Stimulated activated CD4-positive, alpha-beta T cell treated with anti-CD3 and anti-CD28 coated beads, TNF-alpha, amount 100 ng/mL, for 48 hours (primary cell): ENCODE measurements around the gene COMMD9.
"Not testable (repeated sequence)": the region's sequence is repeated elsewhere in the genome, so short reads cannot be mapped to it uniquely, and the experiment has no call there.

Experiments used
- DNase-seq, 3 donors: peaks; one replicate each; pipeline ENCODE4 v3.0.0-alpha.2; 2020; ENCODE audit warnings: low read depth in 3 of 3

The COMMD9 gene

DNA sequence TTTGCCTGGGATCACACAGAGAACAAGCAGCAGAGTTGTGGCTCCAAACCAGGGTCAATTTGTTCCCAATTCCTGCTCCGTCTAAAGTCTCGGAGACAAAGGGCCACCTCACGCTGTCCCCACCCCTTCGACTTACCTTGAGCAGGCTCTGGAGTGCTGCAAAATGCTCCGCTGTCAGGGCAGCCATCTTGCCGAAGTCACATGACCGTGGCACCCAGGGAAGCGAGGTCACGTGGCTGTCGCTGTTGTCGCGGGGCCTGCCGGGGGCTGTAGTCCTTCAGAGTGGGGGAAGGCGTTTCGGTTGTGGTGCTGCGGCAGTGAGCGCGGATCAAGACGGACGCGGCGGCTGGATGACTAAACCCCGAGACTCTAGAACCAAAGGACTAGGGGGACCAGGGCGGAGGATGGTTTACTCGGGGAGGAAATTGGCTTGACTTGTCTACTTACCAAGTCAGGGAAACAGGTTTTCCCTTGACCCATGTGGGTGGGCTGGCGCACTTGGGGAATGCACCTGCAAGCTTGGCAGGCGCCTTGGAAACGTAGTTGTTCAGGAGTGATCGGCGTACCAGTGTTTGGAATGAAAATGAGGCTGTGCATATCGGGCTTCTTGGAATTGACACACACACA is at the start of gene COMMD9:
Gene COMMD9, minus strand, starts transcription at position 199 of the 627 bp plus-strand sequence. Its CDS starts 12 bp downstream, at position 187.
- peak; percentile 91 to 93 (median 92) for DNase-seq

DNA sequence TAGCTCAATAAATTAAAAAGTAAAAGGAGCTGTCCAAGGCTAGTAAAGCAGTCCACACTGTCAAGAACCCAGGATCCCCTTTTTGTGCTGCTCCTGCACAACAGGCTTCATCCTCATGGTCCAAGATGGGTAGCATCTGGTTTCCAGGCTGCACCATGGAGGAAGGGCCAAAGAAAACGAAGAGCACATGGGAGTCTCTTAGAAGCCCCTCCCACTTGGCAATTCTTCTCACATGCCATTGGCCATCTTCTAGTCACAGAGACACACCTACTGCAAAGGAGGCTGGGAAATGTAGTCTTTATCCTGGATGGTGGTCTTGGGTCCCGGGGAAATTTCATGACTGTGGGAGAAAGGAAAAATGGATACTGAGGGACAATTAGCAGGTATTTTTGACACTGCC is 44.7 kb upstream of the COMMD9 start:
- no peak for DNase-seq

DNA sequence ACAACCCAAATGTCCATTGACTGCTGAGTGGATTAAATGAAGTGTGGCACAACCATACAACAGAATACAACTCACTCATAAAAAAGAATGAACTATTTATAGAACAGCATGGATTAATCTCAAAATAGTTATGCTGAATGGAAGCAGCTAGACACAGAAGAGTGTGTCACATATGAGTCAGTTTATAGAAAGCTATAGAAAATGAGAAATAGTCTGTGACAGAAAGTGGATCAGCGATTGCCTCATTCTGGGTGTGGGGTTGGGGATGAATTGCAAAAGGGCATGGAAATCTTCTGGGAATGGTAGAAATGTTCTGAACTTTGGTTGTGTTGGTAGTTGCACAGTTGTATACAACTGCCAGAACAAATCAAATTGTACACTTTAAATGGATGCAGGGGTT is 44.2 kb upstream of the COMMD9 start:
- no peak for DNase-seq

DNA sequence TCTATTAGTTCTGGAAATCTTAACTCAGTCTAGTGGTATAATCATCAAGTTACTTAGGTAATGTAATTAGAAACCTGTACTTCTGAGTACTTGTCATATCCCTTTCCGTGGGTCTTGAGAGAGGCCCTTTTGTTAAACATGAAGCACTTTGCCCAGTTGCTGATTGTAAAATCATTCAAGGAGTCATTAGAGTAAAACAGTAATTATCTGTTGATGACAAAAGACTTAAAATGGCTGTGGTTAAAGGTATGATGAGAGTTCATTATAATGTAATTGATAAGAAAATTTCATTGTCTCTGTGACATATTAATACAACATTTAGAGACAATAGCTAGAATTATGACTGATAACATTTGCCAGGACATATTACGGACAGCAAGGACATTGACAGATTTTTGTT is 41.2 kb upstream of the COMMD9 start:
- no peak for DNase-seq

DNA sequence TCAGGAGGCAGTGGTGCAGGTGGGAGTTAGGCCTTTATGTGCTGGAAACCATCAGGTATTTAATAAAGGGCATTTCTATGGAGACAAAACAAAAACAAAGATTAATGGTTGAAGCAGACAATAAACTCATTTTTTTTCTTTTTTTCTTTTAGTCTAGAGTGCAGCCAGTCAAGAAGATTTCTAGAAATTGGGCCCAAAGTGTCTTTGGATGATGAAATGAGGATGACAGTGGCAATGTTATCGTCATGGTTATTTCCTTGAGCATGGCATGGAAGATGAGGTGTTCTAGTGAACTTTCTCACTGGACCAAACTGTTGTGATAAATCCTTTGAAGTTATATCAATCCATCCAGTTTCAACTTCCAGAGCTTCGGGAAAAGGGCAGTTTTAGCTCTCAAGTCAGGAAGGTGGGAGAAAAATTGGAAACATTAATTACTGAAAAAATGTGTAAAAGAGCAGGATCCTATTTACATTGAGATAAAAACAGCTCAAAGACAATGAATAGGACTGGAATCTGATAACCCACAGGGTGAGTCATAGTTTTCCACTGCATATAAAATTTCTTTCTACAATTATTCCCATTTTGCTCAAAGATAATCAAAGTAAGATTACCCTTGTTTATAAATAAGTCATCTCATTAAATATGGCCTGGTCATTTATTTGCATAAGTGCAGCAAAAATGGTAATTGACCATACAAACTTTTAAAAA is 39.9 kb upstream of the COMMD9 start:
- DNase-seq = no peak

DNA sequence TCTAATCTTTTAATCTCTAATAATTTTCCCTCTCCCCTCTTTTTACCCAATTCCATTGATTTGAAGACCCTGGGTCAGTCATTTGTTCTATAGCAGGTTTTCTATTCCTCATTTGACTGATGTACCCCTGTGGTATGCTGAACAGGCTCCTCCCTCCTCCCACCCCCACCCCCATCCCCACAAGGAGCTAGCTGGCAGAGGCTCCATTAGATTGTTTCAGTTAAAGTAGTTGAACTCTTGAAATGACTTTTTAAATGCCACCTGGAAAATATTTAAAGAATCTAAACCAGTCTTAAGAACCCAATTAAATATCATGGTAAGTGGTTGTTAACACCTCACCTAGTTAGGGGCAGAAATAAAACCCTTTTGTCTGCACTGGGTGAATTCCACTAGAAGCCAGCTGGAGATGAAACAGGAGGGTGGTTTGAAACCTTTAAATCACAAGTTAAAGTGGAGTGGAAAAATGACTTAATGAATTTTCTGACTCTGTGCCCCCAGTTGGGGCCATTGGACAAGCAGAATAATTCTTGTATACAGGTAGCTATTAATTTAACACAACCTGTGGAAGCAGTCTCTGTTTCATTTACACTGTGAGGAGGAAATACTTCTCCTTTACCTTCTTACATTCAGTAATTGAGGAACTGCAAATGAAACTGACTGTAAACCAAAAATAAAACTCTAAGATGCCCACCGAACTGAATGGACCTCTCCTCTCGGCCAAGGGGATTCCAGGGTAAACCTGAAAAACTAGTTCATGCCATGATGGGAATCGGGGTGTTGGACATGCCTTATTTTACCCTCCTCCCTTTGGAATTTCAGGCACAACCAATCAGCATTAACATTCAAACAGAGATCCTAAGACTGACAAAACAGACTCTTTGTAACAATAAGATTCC is 37.5 kb upstream of the COMMD9 start:
- no peak for DNase-seq

DNA sequence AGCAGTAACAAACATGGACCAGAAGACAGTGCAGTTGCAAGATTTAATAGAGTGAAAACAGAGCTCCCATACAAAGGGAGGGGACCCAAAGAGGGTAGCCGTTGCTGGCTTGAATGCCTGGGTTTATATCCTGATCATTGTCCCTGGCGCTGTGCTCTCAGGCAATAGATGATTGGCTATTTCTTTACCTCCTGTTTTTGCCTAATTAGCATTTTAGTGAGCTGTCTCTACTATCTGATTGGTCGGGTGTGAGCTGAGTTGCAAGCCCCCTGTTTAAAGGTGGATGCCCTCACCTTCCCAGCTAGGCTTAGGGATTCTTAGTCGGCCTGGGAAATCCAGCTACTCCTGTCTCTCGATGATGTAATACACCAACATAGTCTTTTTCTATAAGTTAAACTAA is 36.2 kb upstream of the COMMD9 start:
- DNase-seq = not testable (repeated sequence)

DNA sequence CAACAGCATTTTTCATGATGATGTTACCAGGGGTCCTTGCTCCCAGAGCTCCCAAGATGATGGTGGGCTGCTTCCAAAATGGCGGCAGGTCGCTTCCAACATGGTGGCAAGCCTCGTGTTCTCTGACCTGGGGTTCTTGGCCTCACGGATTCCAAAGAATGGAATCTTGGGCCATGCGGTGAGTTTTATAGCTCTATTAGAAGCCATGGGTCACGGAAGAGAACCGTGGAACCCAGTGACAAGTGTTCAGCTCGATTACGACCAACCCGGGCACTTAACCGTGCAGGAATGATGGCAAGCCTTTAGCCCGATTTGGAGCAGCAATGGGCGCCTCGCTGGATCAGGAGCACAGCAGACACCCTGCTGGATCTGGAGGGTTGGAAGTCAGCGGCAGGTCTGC is 35.7 kb upstream of the COMMD9 start:
- not testable (repeated sequence) for DNase-seq

DNA sequence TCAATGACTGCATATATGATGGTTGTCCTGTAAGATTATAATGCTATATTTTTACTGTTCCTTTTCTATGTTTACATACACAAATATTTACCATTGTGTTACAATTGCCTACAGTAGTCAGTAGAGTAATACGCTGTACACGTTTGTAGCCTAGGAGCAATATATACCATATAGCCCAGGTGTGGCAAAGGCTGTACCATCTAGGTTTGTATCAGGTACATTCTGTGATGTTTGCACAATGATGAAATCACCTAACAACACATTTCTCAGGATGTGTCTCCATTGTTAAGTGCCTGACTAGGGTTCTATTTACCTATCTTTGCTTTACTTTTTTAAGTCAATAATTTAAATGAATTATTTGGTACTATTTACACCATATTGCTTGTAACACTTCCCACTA is 28.8 kb upstream of the COMMD9 start:
- DNase-seq = no peak

DNA sequence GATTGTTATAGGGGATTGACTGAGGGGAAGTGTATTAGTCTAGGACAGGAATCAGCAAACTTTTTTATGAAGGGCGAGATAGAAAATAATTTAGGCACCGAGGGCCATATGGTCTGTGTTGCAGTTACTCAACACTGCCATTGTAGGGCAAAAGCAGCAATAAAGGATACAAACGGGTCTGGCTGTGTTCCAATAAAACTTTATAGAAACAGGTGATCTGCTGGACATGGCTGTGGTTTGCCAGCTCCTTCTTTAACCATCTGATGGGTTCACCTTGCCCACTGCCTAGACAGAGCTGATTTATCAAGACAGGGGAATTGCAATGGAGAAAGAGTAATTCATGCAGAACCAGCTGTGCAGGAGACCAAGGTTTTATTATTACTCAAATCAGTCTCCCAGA is 26.8 kb upstream of the COMMD9 start:
- no peak for DNase-seq

DNA sequence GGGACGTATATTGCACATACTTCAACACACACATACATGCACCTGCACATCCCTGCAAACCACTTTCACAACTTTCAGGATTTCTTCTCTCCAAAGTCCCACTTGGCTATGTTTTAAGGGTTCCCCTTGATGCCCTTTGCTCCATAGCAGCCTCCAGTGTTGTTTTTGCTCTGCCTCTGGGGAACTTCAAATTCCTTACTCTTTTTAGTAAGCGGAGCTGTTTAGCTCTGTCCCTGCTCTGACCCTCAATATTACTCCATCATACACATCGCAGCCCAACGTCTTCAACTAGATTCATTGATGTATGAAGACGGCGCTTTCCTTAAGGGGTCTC is 25.2 kb upstream of the COMMD9 start:
- no peak for DNase-seq

DNA sequence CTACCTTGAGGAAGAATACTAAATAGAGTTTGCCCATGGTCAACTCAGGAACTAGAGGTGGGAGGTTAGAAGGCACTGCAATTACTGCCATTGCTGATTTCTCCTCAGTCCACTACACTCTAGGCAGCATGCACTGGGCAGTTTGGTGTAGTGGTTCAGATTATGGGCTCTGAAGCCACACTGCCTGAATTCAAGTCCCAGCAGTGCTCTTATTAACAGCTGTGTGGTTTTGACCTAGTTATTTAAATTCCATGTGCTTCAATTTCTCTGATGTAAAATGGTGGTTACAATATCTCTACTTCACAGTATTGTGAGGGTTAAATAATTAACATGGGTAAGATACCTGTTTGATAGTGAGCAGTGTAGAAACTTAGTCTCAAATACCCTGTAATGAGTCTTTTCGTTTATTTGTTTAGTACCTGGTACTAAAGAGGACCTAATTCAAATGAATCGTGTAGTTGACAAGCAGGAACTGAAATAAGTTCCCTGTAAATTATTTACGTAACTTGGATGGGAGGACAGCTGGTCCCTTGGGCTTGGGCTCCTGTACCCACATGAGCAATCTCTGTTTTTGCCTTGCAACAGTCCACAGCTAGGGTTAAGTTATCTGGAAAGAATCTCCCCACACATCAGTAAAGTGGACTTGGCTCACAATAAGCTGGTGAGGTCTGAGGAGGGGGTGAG is 24.7 kb upstream of the COMMD9 start:
- no peak for DNase-seq

DNA sequence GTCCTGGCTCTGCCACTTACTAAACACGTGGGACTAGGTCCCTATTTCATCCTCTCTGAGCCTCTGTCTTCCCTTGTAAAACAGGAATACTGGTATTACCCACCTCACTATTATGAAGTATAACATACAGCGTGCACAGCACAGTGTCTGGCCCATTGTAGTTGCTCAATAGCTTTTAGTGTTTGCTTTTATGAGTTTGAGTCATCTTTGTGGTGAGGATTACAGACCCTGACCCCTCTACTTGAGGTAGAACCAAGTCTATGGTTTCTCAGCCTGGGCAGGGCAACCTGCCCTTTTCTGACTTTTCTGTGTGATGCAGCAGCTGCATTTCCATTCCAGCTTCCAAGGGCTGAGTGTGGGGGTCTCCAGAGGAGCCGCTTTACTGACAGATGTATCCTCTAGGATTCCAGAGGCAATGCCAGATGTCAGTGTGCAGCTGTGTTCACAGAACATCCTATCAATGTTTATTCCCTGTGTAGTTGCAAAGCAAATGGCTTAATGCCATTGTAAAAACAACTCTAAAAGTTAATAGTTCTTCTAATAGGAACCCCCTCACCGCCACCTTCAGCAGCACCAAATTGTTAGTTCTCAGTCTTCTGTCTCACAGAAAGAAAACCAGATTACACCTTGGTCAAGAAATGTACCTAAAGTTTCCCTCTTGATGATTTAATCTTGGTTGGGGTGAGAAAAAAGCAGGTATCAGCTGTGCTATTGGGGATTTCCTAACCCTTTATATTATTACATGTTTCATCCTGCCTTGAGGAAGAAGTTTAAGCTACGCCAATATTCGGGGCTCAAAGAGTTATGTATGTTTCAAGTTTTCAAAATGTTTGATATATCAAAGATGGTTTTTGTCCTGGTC is 23.6 kb upstream of the COMMD9 start:
- DNase-seq = no peak

DNA sequence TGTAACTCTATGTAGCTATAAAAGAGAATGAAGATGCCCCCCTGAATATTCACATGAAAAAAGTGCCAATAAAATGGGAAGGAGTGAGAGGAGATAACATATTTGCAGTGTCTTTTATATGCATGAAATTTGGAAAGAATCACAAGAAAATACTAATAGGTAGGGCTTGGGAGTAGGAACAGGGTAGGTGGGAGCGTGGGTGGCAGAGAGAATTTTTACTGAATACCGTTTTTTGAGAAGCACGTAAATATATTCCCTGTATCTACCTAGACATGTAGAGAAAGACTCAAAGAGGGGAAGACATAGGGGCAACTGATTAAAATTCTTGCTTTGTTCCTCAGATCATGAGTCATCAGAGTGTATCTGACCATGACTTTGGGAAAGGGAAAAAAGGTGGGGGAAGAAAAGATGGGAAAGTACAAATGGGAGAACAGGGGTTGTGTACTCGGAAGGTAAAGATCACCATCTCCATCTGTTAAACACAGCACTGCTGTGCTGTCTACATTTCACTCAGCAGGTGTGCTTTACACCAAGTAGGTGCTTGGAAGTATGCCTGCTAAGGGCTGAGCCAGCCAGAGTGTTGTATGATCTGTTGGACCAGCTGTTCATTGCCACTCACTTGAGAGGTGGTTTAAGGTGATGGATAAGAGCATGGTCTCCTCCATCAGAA is 22.8 kb upstream of the COMMD9 start:
- DNase-seq = no peak

DNA sequence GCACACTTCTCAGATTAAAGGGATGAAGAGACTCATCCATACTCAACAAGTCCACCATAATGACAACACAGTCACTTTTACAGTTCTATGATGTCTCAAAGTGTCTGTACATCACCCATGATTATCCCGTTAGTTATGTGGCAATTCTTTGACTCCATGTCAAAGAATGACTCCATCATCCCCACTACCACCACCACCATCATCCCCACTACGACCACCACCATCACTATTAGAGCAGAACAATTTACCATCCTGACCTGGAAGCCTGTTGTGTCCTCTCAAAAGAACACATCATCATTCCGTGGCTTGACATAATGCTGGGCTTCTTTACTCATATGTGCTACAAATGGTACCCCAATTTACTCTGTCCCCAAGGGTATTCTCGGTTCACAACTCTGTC is 20.6 kb upstream of the COMMD9 start:
- no peak for DNase-seq

DNA sequence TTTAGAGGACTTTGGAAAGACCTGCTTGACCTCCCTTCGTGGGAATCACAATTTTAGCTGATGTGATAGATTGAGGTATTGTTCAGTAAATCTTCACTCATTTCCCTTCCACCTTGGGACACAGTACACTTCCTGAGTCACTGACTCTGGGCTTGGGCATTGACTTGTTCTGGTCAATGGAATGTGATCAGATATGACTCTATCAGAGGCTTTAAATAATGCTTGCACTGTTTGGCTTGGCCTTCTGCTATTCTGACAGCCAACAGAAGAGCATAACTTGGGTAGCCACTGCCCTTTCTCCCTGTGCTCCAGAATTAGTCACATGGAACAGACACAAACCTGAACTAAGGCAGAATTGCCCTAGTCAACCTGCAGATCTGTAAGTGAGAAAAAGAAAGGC is 19.4 kb upstream of the COMMD9 start:
- no peak for DNase-seq

DNA sequence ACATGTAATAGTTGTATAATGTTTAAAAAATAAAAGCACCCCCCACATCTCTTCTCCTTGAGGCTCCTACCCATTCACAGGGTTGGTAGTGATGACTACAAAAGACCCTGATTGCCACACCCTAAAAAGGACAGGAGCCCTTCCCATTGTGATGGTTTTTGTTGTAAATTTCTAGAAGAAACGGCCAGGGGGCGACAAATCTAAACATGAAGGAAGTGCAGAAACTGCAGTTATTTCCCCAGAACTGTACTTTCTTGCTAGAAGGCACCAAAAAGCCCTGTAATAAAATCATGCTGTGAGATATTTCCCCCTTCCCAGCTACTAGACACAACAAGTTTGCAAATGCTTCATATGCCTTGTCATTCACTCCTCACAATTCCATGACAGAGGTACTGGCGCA is 17.7 kb upstream of the COMMD9 start:
- peak in 1 of 3 donors; percentile 17 for DNase-seq

DNA sequence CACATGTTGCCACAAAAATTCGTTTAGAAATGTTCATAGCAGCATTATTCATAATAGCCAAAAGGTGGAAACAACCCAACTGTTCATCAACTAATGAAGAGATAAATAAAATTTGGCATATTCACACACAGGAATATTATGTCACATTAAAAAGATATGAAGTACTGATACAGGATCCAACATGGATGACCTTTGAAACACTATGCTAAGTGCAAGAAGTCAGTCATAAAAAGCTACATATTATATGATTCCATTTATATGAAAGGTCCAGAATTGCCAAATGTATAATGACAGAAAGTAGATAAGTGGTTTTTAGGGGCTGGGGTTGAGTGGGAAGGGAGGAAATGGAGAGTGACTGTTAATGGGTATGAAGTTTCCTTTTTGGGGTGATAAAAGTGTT is 15.8 kb upstream of the COMMD9 start:
- no peak for DNase-seq

DNA sequence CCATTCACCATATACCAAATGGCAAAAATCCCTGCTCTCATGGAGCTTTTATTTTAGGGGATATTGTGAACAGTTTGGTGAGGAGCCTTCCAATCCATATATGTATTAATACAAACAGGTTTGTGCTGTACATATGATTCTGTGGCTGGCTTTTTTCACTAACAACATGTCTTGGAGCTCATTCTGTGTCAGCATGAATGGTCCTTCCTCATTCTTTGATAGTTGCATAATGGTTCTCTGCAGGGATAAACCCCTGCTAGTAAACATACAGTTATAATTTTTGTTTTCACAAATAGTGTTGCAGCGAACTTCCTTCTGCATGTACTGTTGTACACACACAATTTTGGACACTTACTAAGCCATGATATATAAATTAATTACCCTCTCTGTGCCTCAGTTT is 15.1 kb upstream of the COMMD9 start:
- DNase-seq = no peak

DNA sequence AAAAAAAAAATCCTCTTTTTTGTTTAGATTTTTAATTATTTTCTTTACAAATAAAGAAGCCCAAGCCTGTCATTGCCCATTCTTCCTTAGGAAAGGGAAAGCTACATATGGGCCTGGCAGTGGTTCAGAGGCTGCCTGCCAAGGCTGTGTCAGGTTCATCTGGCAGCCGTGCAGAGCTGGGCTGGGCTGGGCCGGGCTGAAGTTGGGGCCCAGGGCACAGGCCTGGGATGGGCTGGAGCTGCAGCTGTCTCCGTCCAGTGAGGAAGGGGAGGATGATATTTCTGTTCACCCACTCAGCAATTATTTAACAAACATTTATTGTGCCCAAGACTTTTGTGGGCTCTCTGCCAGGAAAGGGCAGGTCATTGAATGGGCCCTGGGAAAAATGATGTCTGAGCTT is 11.4 kb upstream of the COMMD9 start:
- no peak for DNase-seq
